Activated CD4-positive, alpha-beta T cell treated with anti-CD3 and anti-CD28 coated beads, Interleukin-2, Interleukin-6, amounts not matched to agents 100 ng/mL and 50 ng/mL, durations not matched to agents 16 hours and 8 hours (primary cell): ENCODE measurements around the gene POLR3K.
"Not testable (repeated sequence)": the region's sequence is repeated elsewhere in the genome, so short reads cannot be mapped to it uniquely, and the experiment has no call there.

Experiments used
- DNase-seq: peaks from one replicate; pipeline ENCODE4 v3.0.0-alpha.2; 2020

Gene POLR3K

DNA sequence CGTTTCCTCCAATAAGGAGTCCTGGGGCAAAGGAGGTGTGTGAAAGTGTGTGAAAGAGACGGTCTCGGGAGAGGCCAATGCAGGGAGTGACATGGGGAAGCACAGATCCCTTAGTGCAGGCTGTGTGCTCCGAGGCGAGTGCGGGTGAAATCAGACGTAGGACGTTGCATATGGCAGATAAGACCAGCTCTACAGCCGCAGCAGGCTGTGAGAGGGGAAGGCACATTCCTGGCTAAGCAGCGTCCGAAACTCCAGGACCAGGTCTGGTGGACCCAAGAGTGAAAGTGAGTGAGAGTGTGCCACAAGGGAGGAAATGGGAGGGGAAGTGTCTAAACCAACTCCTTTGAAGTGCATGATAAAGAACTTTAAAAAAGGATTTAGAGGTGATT lies 11.3 kb downstream of the POLR3K start:
- no peak for DNase-seq

DNA sequence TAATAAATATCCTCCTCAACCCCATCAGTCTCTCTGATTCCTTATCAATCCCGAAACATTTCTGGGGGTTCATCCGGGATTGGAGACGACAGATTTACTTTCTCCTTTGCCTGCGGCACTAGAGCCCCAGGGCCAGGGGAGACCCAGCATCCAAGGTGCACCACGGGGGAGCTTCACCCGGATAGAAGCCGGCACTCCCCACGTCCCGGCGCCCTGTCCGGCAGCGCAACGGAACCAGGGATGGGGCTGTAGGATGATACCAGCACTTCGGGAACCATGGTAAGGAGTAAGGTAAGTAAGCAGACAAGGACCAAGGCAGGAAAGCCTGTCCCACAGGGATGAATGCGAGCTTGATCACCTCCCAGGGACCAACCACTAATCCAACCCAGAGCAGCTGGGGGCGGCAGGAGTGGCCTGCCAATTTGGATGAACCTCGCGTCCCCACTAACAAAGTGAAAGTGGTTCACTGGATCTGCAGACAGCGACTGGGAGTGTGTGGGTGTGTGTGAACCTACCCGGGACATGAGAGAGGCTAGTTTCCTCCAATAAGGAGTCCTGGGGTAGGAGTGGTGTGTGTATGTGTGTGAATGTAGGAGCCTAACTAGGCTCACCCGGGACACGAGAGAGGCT lies 11.9 kb downstream of the POLR3K start:
- DNase-seq, result no peak

DNA sequence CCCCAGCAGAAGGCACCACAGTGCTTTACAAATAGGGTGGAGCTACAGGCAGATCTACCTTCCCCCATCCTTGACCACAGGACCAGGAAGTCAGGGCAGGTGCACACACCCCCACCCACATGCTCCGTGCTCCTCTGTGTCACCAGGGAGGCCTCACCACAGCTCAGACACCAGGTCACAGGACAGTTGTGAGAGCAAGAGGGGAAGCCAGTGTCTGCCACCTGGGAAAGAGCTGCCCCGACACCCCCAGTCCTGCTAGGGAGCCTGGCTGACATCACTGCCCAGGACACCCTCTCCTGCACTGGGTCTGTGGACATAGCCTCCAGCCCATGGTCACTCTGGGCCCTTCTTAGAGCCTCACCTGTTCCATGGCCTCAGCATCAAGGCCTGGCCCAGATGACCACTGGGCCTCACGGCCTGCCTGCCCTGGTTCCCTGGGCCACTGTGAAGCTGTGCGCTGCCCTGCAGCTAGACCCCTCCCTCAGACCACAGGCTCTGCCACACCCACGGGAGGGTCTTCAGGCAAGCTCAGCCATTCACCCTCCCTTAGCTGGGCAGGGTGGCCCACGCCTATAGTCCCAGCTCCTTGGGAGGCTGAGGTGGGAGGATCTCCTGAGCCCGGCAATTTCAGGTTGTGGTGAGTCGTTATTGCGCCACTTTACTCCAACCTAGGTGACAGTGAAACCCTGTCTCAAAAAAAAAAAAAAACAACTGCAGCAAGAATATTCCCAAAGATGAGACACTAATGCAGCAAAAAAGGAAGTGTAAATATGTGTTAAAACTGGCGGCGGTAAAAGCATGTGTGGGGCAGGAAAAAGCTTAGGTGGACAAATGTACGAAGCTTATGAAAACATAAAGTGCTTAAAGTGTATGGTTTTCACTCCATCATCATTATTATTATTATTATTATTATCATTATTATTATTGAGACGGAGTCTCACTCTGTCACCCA lies 14.2 kb downstream of the POLR3K start:
- peak; percentile 63 for DNase-seq

DNA sequence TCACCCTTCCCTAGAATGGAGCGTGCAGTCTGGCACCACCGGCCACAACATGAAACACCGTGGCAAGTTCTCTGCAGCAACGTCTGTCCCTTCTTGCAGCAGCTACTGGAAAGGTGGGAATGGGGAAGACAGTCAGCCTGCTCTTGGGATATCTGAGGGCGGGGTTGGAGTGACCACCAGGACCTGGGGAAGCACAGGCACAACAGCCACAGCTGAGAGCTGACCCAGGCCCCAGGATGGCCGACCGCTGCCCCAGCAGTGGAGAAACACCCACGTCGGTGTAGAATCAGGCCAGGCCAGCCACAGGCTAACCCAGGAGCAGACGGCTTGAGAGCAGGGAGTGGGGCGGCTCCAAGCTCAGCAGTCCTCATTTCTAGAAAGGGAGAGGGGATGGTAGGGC lies 15.2 kb downstream of the POLR3K start:
- peak; percentile 0 for DNase-seq

DNA sequence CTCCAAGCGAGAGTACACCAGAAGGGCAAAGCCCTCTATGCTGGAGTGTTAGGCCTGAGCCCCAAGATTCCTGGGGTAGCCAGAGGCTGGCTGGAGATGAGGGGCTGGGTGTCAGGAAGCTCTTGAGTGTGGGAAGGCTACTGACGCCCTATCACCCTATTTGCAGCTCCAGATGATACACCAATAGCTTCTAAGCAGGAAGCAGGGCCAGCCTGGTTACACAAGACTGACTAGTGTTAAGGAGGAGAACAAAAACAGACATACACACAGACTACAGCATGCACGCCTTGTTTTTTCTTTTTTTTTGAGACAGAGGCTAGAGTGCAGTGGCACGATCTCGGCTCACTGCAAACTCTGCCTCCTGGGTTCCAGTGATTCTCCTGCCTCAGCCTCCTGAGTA lies 15.9 kb downstream of the POLR3K start:
- no peak for DNase-seq

DNA sequence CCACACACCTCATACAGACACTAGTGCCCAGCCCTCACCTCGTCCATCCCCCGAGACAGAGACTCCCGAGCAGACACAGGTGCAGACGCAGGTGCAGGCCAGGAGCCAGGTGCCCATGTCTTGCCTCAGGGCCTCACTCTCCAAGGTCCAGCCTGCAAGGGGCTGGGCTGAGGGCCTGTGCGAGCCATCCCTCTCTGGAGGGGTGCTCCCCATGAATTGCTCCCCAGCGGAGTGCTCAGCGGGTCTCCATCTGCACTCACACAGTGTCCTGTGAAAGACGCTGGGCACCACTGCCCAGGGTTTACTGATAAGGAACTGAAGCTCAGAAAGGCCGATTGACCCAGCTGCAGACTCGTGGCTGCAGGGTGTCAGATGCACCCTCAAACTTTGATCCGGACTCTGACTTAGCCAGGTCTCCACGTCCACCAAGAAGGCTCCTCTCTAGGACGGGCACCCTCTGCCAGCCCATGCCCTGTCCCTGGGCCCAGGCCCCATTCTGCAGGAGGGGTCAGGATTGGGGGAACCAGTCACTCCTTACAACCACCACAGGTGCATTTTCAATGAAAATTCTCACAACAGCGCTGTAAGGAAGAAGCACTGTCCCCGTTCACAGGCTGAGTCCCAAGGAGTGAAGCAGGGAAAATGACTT lies 16.9 kb downstream of the POLR3K start:
- DNase-seq, result no peak

DNA sequence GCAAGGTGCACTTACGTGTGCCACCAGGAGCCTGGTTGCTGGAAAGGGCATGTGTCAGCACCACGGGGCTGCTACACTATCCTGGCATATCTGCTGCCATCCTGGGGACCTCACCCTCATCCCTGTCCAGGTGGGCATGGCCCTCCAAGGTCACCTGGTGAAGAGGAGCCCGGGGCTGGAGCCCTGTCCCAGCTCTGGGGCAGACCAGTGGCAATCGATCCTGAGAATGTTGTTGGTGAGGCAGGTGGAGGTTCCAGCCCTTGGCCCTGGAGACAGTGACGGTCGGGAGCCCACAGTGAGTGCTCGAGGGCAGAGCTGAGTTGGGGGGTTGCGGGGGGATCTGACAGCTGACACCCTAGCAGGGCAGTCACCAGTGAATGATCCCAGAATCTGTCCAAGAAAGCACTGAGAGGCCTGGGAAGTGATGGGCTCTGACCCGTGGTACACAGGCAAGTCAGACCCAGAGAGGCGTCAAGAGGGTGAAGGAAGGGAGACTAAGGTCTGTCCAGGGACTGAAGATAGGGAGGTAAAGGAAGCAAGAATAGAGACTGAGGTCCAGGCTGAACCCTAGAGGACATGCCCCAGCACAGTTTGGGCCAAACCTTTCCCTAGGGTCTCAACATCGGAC lies 17.6 kb downstream of the POLR3K start:
- DNase-seq, result peak; percentile 0

DNA sequence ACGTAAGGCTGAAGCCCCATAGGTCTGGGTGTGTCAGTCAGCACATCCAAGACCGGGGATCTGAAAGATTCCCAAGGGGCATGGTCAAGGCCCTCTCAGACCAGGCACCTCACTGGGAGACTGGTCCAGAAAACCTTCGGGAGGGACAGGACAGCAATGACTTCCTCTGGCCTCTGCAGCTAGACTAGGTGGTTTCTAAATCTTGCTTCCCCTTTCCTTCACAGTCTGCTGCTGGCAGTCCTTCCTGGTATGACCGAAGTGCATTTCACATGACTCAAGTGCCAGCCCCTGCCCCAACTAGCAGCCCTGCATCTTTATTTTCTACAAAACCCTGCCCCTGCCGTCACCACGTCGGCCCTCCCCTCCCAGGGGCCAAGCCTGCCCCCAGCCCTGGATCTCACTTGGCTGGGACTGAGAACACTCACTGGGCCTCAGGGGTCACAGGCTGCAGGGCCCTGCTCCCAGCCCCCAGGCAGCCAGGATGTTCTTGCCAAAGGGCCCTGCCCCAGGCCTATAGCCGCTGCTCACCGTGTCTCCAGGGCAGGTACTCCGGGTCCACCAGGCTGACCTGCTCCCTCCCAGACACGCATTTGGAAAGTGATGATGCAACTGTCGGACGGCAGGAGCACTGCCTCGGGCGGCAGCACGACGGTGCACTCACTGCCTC lies 18.3 kb downstream of the POLR3K start:
- DNase-seq, result peak; percentile 0

DNA sequence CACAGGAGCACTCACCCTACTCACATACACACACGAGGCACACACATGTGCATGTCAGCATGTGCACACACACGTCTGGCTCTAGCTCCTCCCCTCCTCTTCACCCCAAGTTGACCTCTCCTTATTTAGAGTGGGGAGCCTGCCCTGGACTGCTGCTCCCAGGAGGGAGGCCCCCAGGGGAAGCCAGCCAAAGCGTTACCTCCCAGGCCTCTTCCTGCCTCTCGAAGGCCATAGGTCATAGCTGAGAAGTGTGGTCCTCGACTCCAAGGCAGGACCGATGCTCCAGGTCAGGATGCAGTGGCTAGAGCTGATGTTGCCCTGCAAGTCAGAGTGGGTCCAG lies 18.8 kb downstream of the POLR3K start:
- peak; percentile 0 for DNase-seq

DNA sequence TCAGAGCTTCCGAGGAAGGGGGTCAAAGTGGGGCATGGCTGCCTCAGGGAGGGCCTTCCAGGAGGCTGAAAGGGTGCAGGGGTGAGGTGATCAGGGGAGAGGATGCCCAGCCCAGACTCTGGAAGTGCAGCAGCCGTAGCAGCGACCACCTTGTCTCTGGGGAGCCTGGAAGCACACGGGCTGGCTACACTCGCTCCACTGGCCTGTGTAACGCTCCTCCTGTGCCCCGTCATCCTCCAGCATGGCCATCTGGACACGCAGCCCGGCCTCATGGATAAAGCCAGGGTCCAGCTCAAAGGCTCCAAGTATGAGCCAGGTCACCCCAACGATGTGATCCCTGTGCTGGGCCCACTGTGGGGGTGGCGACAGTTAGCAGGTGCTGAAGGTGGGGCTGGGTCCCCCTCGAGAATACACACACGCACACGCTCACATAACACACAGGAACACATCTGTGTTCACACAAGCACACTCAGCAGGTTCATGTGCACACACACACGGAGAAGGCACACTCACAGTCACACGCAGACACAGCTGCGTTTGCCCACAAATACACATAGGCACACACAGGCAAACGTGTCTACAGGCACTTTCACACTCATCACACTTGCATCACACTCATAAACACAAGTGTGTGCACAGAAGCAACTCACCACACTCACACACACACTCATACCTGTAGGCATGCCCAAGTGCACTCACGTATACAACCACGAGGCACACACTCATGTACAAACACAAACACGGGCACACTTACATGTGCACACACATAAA lies 19.3 kb downstream of the POLR3K start:
- DNase-seq, result peak; percentile 0

DNA sequence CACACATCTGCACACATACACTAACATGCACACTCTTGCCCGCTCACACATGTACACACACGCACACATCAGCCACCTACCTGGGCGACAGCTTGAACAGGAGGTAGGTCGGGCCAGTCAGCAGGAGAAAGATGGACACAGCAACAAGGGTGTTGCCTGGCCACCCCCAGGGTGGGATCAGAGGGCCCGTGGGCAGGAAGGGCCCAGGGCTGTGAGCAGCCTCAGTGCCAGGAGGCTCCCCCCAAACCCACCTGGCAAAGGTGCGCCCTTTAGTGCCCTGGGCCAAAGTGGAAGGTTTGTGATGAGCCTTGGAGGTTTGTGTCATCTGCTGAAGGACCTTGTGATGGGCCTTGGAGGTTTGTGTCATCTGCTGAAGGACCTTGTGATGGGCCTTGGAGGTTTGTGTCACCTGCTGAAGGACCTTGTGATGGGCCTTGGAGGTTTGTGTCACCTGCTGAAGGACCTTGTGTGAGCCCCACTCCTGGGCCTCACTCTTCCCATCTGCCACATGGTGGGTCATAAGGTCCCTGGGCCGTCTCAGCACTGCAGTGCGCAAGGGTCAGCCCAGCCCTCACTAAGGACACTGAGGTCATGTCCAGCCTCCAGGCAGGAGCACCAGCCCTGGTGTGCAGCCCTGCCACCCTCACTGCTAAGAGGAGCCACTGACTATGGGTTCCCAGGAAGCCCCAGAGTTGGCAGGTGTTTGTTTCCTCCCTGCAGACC lies 20.1 kb downstream of the POLR3K start:
- peak; percentile 0 for DNase-seq

DNA sequence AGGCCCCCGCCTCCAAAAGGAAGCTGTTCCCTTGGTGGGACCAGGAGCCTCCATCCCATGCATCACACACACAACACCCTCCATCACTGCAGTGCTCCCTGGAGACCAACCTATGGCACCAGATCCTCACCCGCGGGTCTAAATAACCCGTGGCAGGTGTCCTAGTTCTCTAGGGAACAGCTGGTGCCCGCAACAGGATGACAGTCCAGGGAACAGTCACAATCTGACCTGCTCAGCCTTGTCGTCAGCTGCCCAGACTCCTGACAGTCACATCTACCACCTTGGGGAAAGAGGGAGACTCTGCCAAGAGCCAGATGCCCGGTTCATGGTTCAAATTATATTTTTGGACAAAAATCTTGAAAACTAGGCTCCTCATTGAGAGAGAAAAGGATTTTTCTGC lies 22.8 kb downstream of the POLR3K start:
- not testable (repeated sequence) for DNase-seq

DNA sequence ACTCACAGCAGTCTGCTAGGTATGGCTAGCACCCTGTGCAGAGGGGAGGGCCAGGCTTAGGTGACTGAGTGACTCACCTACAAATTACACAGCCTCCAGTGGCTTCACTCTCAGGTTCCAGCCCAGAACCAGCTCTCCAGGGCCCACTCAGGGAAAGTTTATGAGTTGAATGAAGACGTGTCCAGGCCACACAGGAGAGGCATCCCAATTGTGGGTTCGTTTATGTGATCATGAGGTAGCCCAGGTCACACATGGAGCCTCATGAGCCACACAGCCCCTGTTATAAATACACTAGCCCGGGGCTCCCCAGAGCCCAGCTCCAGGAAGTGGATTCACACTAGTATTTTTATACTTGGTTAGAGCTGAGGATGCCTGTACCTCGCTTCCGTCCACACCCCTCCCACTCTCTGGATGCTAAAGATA lies 27.5 kb downstream of the POLR3K start:
- not testable (repeated sequence) for DNase-seq

DNA sequence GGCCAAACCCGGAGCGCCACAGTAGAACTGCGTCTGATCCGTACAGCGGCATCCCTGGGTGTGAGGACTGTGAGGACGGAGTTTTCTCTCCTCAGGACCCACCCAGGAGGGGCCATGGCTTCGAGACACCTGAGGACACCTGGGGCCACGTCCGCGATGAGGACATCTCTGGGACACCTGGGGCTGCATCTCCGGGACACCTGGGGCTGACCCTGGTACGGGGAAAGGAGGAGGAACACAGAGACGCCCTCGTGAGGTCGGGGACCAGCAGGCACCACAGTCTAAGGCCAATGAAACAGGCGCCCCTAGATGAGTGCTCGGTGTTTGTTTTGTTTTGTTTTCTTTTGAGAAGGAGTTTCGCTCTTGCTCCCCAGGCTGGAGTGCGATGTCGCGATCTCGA lies 29.3 kb downstream of the POLR3K start:
- DNase-seq, result not testable (repeated sequence)

DNA sequence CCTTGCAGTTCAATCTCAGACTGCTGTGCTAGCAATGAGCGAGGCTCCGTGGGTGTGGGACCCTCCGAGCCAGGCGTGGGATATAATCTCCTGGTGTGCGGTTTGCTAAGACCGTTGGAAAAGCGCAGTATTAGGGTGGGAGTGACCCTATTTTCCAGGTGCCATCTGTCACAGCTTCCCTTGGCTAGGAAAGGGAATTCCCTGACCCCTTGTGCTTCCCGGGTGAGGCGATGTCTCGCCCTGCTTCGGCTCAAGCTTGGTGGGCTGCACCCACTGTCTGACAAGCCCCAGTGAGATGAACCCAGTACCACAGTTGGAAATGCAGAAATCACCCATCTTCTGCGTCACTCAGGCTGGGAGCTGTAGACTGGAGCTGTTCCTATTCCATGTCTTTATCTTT lies 32.5 kb downstream of the POLR3K start:
- DNase-seq, result not testable (repeated sequence)

DNA sequence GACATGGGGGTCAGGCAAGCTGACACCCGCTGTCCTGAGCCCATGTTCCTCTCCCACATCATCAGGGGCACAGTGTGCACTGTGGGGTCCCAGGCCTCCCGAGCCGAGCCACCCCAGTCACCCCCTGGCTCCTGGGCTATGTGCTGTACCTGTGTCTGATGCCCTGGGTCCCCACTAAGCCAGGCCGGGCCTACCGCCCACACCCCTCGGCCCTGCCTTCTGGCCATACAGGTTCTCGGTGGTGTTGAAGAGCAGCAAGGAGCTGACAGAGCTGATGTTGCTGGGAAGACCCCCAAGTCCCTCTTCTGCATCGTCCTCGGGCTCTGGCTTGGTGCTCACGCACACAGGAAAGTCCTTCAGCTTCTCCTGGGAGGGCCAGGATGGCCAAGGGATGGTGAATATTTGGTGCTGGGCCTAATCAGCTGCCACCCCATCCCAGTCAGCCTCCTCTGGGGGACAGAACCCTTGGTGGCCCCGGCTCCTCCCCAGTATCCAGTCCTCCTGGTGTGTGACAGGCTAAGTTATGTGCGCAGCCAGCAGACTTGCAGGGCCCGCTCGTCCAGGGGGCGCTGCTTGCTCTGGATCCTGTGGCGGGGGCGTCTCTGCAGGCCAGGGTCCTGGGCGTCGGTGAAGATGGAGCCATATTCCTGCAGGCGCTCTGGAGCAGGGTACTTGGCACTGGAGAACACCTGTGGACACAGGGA lies 36.2 kb downstream of the POLR3K start:
- not testable (repeated sequence) for DNase-seq

DNA sequence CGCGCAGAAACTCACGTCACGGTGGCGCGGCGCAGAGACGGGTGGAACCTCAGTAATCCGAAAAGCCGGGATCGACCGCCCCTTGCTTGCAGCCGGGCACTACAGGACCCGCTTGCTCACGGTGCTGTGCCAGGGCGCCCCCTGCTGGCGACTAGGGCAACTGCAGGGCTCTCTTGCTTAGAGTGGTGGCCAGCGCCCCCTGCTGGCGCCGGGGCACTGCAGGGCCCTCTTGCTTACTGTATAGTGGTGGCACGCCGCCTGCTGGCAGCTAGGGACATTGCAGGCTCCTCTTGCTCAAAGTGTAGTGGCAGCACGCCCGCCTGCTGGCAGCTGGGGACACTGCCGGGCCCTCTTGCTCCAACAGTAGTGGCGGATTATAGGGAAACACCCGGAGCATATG lies 42.6 kb downstream of the POLR3K start:
- DNase-seq, result peak; percentile 93

DNA sequence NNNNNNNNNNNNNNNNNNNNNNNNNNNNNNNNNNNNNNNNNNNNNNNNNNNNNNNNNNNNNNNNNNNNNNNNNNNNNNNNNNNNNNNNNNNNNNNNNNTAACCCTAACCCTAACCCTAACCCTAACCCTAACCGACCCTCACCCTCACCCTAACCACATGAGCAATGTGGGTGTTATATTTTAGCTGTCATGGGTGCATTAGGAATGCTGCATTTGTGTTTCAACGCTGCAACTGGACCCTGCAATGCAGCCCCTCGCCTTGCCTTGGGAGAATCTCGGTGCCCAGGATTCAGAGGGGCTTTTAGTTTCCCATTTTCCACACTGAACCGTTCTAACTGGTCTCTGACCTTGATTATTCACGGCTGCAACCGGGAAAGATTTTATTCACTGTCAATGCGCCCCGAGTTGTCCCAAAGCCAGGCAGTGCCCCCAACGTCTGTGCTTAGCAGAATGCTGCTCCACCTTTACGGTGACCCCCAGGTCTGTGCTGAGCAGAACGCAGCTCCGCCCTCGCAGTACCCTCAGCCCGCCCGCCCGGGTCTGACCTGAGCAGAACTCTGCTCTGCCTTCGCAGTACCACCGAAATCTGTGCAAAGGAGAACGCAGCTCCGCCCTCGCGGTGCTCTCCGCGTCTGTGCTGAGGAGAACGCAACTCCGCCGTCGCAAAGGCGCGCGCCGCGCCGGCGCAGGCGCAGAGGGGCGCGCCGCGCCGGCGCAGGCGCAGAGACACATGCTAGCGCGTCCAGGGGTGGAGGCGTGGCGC lies 43.3 kb downstream of the POLR3K start:
- no peak for DNase-seq
